Right lobe of liver (tissue), 6 donors: ENCODE measurements around the gene KLHL35. TPM values are rescaled to one million over a fixed set of nuclear protein-coding genes. Genes with fewer than 3 reads are reported as not detected.

Source experiments
- ATAC-seq, 4 donors: fragments of 200-7000 bp; cut with Tn5 transposase; one replicate each; pipeline ENCODE4 v1.9.1; 2020; ENCODE audit warnings: mild to moderate bottlenecking in 4 of 4, moderate library complexity in 4 of 4
- DNase-seq, 3 donors: peaks; one replicate each; pipeline ENCODE4 v3.0.0-alpha.2; 2020
- H3K27ac ChIP-seq, 3 donors: fragments of 200-600 bp; one replicate each; pipeline ENCODE4 v1.8.0; 2022
- H3K27me3 ChIP-seq, 2 donors: fragments of 200-600 bp; one replicate each; pipeline ENCODE4 v1.8.0; 2022
- H3K36me3 ChIP-seq, 4 donors: fragments of 200-600 bp; sonication (generic) in 1 of 4; one replicate each; pipeline versions ENCODE4 v1.5.1 to v1.8.0; 2017 to 2022; ENCODE audit warnings: control low read depth in 1 of 4
- H3K4me1 ChIP-seq, 4 donors: fragments of 200-600 bp; sonication (generic) in 1 of 4; one replicate each; pipeline versions ENCODE4 v1.5.1 to v1.8.0; 2017 to 2022; ENCODE audit warnings: control low read depth in 1 of 4
- H3K4me3 ChIP-seq, 3 donors: fragments of 200-600 bp; one replicate each; pipeline ENCODE4 v1.8.0; 2022
- H3K9me3 ChIP-seq, 4 donors: fragments of 200-600 bp; sonication (generic) in 1 of 4; one replicate each; pipeline versions ENCODE4 v1.5.1 to v1.8.0; 2017 to 2022; ENCODE audit warnings: control low read depth in 1 of 4
- CTCF ChIP-seq, 4 donors: fragments of 200-600 bp in 3 of 4; fragments of 450-650 bp in 1 of 4; IDR thresholded peaks; one replicate each; pipeline versions ENCODE4 v1.5.1 to v1.8.0; 2016 to 2022; ENCODE audit warnings: antibody characterized with exemption in 4 of 4, mild to moderate bottlenecking in 2 of 4
- POLR2A ChIP-seq: fragments of 450-650 bp; IDR thresholded peaks from one replicate; pipeline ENCODE4 v1.6.1; 2017; ENCODE audit warnings: antibody characterized with exemption, mild to moderate bottlenecking
- WGBS: methylation state at CpG from one replicate; pipeline ENCODE4 v1.1.6; 2018; ENCODE audit warnings: low coverage, low lambda C conversion rate; ENCODE audit not compliant: insufficient coverage; ENCODE audit errors: missing lambda C conversion rate; 5-methylcytosine and 5-hydroxymethylcytosine counted together
- intact Hi-C, 2 donors: fragments of 100-400 bp; cut with DNase I; formaldehyde crosslinking; loops; one replicate each; pipeline versions ENCODE4 v1.11.2 to v1.14.1; 2022
- total RNA-seq, 6 experiments: library from RNA; depleted of rRNA in 2 of 6; stranded (reverse); fragments of >200 nt in 2 of 6; fragmentation: NEBNext Ultra II Directional in 3 of 6; extraction: Animal tissue kit (Norgen Biotek cat#: 25700) in 3 of 6; gene quantifications; one replicate each; pipeline versions ENCODE4 v1.1.0 to v1.2.4, GENCODE V29; 2016 to 2023
- donor health status: DM: no; HTN: yes; CAD: no.
- donor health status: DM: no; HTN: no; CAD: no.
- donor health status: DM: no; HTN: no; CAD: no.
- donor health status: DM: no; HTN: yes; CAD: no.
- donor health status: DM: no; HTN: yes; CAD: no.

The KLHL35 gene
- total RNA-seq, 6 experiments from 2014 or later = 0.09 TPM; not detected in 5

GRCh38 chr11:75394085-75394840, 38.7 kb downstream of the KLHL35 start:
- DNase-seq = no peak

GRCh38 chr11:75389925-75390324, 43.1 kb downstream of the KLHL35 start:
- H3K27me3 ChIP-seq = no peaks in the 10 kb centered on the region
- H3K9me3 ChIP-seq = no peaks in the 10 kb centered on the region
- H3K27ac ChIP-seq = no peak overlapping the region
- intact Hi-C loops = loop anchor here (5.0 to 10.0 kb wide), 3 partner anchors 55 to 142 kb away; no protein-coding TSS in a partner anchor
- DNase-seq (no peak), ATAC-seq (no peak)
- no peaks in the 10 kb centered on the region for H3K36me3 ChIP-seq
- 68% methylated on average over 7 of the region's 7 CpGs for WGBS
- no peak overlapping the region for H3K4me3 ChIP-seq
- TF ChIP-seq CTCF (IDR thresholded peaks at IDR 0.05) = no peak
- TF ChIP-seq POLR2A = no peak
- peaks cover 0 to 4% (median 0%) of the 10 kb centered on the region in 4 donors for H3K4me1 ChIP-seq

More at GRCh38 chr11:75394085-75394840, 38.7 kb downstream of the KLHL35 start:
- Histone ChIP-seq H3K4me1 (no peaks in the 10 kb centered on the region), H3K9me3 (no peaks in the 10 kb centered on the region), H3K27me3 (no peaks in the 10 kb centered on the region), H3K36me3 (no peaks in the 10 kb centered on the region), H3K4me3 (no peak overlapping the region), H3K27ac (no peak overlapping the region)
- intact Hi-C loops = loop anchor here in 1 of 2 donors (5.0 kb wide), 1 partner anchor 138 kb away; no protein-coding TSS in a partner anchor
- no peak for TF ChIP-seq CTCF (IDR thresholded peaks at IDR 0.05)
- TF ChIP-seq POLR2A = no peak
- no peak for ATAC-seq
- 73% methylated on average over 5 of the region's 8 CpGs for WGBS

GRCh38 chr11:75389276-75389605, 43.8 kb downstream of the KLHL35 start:
- 76% methylated on average over 10 of the region's 11 CpGs for WGBS
- Histone ChIP-seq H3K9me3 (no peaks in the 10 kb centered on the region), H3K4me3 (no peak overlapping the region), H3K4me1 (peaks cover 0 to 4% (median 0%) of the 10 kb centered on the region in 4 donors), H3K36me3 (no peaks in the 10 kb centered on the region), H3K27me3 (no peaks in the 10 kb centered on the region), H3K27ac (no peak overlapping the region)
- no peak for ATAC-seq
- intact Hi-C loops = loop anchor here (10.0 kb wide), 2 partner anchors 54 to 64 kb away; no protein-coding TSS in a partner anchor
- TF ChIP-seq CTCF (IDR thresholded peaks at IDR 0.05) (no peak), POLR2A (no peak)
- DNase-seq = no peak

GRCh38 chr11:75388386-75389275, 44.4 kb downstream of the KLHL35 start:
- WGBS = 24% methylated on average over 9 of the region's 9 CpGs
- DNase-seq (peak; percentile 59 to 63 (median 61)), ATAC-seq (peak; percentile 81 to 84 (median 84))
- H3K27me3 ChIP-seq = no peaks in the 10 kb centered on the region
- intact Hi-C loops = loop anchor here (10.0 kb wide), 2 partner anchors 54 to 64 kb away; no protein-coding TSS in a partner anchor
- no peaks in the 10 kb centered on the region for H3K9me3 ChIP-seq
- no peak overlapping the region for H3K27ac ChIP-seq
- peaks cover 0 to 4% (median 0%) of the 10 kb centered on the region in 4 donors for H3K4me1 ChIP-seq
- TF ChIP-seq CTCF (IDR thresholded peaks at IDR 0.05) (peak; percentile 79 to 82 (median 80)), POLR2A (no peak)
- H3K4me3 ChIP-seq = no peak overlapping the region
- no peaks in the 10 kb centered on the region for H3K36me3 ChIP-seq
